LNCaP clone FGC (cell line): ENCODE data around the gene GALNS.

ENCODE experiments used
- DNase-seq: peaks from one replicate; pipeline ENCODE4 v3.0.0-alpha.2; 2011; ENCODE audit warnings: low read depth
- H3K4me3 ChIP-seq: 2 replicates; pipeline ENCODE4 v1.5.1; 2011; ENCODE audit warnings: mild to moderate bottlenecking, low read depth, low read length, control low read depth
- CTCF ChIP-seq: IDR thresholded peaks from 2 replicates; pipeline ENCODE4 v1.5.1; 2012; ENCODE audit warnings: mild to moderate bottlenecking; ENCODE audit not compliant: control insufficient read depth, insufficient read depth; ENCODE audit errors: extremely low read depth

Gene GALNS

GRCh38 chr16:88901718-88902337 lies 45.1 kb upstream of the GALNS start:
- no peak overlapping the region for H3K4me3 ChIP-seq
- no peak for DNase-seq
- no peak for TF ChIP-seq CTCF

DNA sequence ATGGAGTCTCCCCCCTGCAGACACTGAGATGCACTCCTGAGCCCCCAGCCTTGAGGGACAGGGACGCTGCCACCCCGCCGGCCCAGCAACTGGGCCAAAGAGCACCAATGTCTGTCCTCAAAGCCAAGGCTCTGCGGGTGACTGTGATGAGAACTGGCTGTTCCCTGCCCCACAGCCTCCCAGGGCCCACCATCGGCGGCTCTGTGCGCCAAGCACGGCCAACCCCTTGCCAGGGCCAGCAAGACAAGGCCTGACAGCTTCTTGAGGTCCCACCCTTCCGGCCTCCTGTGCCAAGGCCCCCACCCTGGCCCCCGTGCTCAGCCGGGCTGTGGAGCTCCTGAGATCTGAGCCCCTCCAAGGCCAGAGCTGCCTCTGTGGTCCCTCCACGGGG lies 43.9 kb upstream of the GALNS start:
- no peak for DNase-seq
- no peak for TF ChIP-seq CTCF
- no peak overlapping the region for H3K4me3 ChIP-seq

- no peak for DNase-seq
- no peak for TF ChIP-seq CTCF
- no peak overlapping the region for H3K4me3 ChIP-seq
These were observed 43.3 kb upstream of the GALNS start for GRCh38 chr16:88899901-88900661.

DNA sequence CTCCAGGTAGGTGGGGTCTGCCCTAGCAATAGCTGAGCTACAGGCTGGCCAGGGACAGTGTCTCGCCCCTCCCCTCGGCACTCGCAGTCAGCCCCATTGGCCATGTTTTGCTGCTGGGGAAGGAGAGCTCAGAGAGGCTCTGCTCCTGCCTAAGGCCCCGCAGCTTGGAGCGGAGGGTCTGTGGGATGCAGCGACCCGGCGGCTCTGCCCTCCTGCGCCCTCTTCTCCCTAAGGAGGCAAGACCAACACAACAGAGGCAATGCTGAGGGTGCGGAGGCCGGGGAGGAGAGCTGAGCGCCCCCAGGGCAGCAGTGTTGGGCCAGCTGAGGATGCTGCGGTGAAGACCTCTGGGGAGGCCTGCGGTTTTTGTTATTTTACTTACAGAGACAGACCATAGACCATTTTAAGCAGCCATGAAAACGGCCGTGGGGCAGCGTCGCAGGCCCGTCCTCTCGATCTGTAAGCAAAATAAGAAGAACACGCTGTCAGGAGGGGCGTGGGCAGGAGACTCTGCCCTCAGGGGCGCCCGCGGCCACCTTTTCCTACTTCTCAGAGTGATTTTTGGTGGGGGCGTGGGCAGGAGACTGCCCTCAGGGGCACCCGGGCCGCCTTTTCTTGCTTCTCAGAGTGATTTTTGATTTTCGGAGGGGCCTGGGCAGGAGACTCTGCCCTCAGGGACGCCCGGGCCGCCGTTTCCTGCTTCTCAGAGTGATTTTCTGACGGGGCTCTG lies 41.1 kb upstream of the GALNS start:
- no peak for TF ChIP-seq CTCF
- DNase-seq: no peak
- no peak overlapping the region for H3K4me3 ChIP-seq

DNA sequence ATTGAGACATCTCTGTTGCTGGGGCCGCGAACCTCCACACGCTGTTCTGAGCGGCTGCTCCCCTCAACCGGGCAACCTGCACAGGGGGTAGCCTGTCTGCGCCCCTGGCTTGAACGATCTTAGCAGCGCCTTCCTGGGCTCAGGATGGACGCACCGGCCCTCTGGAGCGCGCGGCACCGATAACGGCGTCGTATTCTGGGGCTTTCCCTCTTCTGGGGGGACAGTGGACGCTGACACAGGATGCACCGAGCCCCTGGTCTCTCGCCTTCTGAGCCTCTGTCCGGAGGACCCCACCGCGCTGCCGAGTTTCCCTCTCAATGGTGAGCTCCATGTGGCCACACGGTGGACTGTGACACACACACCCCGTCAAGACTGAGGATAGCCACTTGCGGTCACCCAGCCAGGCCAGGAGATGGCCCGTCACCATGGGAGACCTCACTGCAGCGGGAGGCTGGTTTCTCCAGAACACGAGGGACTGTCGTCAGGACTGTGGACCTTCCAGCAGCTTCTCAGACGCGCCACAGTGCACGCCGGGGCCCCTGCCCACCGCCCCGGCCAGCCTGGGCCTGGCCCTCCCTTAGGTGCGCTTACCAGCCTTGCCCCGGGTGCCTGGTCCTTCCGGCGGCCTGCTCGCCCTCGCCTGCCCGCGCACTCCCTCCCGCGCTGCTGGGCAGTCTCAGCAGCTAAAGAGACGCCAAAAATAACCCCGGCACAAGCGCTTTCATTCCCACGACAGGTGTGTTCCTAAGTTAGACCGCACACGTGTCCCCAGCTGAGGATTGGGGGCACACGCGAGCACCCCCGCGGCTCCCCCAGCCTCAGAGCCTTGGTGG lies 39.7 kb upstream of the GALNS start:
- DNase-seq: no peak
- no peak overlapping the region for H3K4me3 ChIP-seq
- no peak for TF ChIP-seq CTCF

- no peak overlapping the region for H3K4me3 ChIP-seq
- TF ChIP-seq CTCF: no peak
- DNase-seq: no peak
These were observed 38.6 kb upstream of the GALNS start for GRCh38 chr16:88895335-88895734.
